ENCODE data around the gene CDK6.

The CDK6 gene

DNA sequence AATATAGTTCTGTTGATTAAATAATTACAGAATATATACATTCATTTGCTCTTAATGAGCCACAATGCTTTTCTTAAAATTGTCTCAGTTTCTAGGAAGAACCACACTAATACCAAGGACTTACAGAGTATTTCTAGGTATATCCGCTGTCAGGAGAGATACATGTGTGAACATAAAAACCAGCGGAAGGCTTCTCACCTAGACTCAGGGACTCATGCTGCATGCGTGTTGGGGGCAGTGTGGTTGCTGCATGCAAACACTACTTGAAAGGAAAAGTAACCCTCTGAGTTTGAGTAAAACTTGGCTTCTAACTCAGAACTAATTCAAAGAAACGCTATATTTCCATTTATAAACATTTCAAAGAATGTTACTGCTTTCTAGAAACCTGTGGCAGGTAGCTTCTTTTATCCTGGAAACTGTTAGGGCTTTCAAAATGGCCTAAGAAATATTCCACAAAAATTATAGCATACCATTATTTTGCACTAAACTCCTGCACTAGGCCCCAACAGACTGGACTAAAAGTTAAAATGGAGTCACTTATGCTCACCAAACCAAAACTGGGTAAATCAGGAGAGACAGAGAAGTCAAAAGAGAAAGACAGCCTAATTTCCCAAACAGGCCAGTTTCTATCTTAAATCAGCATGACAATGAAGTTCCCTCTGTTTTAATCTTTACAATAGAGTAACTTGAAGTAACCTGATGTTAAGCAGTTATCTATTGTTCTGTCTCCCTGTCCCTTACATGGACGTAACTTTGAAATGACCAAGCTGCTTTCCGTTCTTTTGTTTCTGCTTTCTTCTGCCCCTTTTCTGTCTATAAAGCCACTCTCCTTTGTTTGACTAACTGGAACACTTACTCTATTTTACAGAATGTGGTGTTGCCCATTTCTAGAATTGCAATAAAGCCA lies 151.0 kb downstream of the CDK6 start:
- in situ Hi-C loops (cut with MboI; ENCODE audit: low sequenced_read_pairs) = no loop called here

DNA sequence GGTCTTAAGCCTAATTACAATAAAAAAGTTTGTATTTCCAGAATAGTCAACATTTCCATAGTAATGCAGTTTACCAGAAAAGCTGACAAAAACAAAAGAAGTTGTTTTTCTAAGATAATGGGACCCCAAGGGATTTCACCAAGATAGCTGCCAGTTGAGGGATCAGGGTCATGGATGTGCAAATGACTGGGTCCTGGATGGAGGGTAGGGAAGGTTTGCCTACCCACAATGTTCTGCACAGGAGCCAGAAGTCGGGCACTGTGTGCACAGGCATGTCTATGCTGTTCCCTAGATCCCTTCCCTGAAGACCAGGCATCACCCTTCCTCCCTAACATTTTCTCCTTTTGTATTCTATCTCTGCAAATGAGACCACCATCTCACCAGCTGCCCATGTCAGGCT lies 152.1 kb downstream of the CDK6 start:
- in situ Hi-C loops (cut with MboI; ENCODE audit: low sequenced_read_pairs) = no loop called here

DNA sequence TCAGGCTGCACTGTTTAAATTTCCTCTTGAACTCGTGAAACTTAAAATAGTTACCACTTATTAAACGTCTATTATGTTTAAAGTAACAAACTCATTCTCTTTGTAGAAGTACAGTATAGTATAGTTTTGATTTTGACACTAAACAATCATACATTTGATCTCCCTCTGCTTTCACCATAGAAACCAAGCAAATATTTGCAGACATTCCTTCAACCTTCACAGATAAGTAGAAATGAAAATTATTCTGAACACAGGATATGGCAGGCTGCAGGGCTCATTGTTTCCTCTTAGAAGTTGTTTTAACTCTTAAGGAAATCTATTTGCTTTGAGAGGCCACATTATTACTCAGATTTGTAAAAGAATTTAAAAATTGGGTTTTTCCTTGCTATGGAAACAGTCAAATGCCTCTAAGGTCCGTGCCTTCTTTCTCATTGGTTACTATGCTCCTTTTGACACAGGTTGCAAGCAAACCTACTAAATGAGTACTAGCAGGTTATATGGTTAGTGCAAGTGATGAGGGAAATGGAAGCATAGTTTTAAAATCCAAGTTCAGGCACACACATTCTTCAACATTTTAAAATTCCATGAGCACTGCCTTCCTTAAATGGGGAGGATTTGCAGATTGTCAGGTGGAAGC lies 153.4 kb downstream of the CDK6 start:
- in situ Hi-C loops (cut with MboI; ENCODE audit: low sequenced_read_pairs) = no loop called here

DNA sequence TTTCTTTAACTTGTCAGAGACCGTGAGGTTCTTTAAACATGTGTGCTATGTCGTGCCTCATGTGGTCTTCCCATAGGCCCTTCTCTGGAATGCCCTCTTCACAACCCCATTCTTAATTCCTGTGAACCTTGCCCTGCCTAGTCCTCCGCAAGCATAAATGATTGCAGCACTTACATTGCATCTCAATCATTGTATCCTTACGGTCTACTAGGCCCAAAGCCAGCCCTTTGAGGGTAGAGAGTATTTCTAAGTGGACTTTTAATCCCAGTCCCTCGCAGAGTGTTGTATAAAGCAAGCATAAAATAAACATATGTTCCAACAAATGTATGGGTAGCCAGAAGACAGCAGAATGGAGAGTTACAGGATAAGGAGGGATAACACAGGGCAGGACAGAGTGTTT lies 154.0 kb downstream of the CDK6 start:
- in situ Hi-C loops (cut with MboI; ENCODE audit: low sequenced_read_pairs) = no loop called here

DNA sequence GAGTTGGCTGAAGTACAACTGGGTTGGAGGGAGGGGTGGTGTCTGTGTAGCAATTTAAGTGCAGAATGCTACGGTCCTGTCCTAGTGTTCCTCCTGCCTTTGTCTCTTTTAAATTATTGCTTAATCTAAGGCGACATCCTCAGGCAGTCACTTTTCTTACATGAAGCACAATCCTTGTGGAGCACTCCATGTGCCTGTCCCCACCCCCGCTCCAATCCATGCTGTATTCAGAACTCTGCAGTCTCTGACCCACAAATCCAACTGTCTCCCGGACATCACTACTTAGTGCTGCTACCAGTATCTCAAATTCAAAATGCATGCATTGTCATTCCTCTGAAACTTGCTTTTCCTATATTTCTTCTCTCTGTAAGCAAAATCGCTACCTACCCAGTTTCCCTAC lies 154.7 kb downstream of the CDK6 start:
- in situ Hi-C loops (cut with MboI; ENCODE audit: low sequenced_read_pairs) = no loop called here

DNA sequence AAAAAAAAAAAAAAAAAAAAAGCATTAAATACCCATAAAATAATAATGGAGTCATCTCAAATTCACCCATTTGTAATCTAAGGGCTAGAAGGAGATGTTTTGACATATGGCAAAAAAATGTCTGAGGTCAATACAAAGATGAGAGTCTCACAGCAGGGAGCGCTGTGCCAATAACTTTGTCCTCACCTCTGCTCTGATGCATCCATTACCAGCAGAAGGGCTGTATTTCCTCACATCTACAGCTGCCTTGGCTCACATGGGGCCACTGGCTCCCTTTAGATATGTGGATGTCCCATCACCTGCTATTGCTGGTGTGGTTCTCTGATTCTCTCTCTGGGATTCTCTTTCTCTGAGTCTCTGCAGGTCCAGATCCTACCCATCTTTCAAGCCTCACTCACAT lies 155.9 kb downstream of the CDK6 start:
- in situ Hi-C loops (cut with MboI; ENCODE audit: low sequenced_read_pairs) = no loop called here

DNA sequence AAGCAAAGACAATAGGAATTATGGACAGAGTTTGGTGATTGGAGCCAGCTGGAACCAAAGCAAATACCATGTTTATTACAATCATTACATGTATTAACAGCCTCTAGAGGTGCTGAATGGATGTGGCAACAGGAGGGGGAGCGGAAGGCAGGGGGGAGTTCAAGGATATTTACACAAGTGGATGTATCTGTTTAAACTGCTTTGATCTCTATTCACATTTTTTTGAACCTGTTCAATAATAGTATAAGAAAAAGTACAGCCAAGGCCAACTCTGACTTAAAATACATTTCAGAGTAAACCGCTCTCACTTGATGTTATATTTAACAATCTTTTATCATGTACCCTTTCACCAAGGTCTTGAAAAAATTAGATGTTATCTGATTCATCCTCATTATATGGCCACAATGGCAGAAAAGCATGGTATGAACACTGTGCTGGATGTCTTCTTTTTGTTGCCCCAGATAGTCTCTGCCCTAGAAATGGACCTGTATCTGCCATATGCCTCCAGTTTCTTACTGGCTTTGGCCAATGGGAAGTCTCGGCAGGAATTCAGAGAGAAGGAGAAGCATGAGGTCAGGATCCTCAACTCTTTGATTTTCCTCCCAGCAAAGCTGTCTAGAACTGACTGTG lies 158.0 kb downstream of the CDK6 start:
- in situ Hi-C loops (cut with MboI; ENCODE audit: low sequenced_read_pairs) = no loop called here

DNA sequence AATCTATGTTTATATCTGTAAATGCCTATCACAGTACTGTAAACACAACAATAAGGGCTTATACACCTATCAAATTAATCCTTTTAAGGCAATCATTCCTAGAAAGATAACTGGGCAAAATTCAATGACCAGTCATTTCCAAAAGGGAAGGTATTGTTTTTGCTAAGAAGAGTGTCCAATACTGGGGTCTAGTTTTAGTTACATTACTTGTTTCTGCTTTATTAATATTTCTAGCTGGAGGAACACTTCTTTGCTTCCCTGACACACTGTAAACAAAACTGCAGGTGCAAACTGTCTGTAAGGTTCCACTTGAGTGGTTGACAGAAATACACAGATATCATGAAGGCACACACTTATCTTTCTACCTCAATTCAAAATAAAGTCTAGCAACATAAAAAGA lies 162.0 kb downstream of the CDK6 start:
- in situ Hi-C loops (cut with MboI; ENCODE audit: low sequenced_read_pairs) = no loop called here

DNA sequence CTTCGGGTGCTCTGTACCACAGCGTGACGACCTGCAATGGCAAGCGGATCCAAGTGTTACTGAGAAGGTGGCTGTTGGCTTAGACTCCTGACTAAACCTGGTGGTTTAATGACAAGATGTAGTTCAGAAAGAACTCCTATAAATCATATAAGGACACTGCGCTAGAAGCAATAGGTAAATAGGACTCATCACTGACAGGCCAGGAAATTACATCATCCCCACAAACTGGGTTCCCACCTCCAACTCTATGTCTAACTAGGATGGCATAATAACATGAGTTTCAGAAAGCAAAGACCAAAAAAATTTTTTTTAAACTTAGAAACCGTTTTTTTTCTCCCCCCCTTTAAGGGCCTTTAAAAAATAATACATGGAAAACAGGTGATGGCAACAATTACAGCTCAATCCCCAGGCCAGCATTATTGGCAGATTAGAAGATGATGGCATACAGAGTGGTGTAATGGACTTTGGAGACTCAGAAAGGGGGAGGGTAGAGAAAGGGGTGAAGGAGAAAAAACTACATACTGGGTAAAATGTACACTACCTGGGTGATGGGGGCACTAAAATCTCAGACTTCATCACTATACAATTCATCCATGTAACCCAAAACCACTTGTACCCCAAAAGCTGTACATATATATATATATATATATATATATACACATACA lies 164.7 kb downstream of the CDK6 start:
- in situ Hi-C loops (cut with MboI; ENCODE audit: low sequenced_read_pairs) = no loop called here

DNA sequence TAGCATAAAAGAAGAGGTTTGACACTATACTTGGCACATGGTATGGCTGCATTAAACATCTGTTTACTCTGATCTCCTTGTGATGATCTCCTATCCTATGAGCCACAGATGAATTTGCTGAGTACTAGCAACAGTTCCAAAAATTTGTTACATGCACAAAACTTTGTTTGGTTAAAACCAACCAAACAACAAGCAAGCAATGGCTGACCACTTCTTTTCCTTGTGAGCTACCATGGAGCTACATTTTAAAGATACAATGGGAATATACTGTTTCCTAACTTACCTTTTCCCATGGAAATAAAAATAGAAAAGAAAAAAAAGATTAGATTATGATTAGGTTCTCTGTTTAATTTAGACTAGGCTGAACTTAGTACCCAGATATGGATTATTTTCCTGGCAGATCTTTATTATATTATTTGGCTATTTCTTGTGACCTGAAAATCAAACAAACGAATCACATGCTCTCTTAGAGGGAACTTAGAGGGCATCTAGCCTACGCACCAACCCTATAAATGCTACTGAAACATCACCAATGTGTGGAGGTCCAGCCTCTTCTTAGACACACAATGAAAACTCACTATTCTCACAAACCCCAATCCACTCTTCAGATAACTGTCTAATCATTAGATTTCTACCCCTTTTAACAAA lies 166.0 kb downstream of the CDK6 start:
- in situ Hi-C loops (cut with MboI; ENCODE audit: low sequenced_read_pairs) = no loop called here

DNA sequence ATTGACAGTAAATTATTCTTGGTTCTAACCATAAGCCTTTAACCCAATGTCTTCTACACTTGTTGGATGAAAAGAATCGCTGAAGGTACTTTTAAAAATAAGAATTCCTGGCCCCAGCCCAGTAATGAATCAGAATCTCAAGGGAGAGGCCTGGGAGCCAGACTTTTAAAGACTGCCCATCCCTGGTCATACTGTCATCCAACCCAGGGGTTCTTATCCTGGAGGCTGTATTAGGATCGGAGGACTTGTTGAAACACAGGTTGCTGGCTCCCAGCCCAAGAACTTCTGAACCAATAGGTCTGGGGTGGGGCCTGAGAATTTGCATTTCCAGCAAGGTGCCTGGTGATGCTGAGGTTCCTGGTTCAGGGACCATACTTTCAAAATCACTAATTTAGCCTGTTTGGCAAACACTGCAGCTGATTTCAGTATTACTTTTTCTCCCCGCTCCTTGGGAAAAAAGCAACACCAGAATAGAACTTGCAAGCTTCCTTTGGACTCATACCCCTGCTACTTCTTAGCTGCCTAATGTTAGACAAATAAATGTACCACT lies 166.7 kb downstream of the CDK6 start:
- in situ Hi-C loops (cut with MboI; ENCODE audit: low sequenced_read_pairs) = no loop called here

DNA sequence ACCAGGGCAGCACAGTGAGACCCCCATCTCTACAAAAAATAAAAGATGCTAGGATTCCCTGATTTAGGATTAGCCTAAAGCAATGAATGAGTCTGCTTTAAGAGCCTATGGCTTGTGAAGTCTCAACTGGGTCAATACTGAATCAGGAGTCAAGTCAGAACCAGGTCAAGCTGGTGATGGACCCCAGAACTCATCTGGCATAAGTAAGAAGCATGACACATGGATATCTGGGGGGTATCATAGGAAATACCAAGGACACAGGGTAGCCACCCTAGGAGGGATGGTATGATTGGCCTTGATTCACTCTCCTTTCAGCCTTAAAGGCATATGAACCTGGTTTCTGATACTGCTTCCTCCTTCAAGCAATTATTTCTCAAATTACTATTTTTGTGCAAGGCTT lies 167.8 kb downstream of the CDK6 start:
- in situ Hi-C loops (cut with MboI; ENCODE audit: low sequenced_read_pairs) = no loop called here

DNA sequence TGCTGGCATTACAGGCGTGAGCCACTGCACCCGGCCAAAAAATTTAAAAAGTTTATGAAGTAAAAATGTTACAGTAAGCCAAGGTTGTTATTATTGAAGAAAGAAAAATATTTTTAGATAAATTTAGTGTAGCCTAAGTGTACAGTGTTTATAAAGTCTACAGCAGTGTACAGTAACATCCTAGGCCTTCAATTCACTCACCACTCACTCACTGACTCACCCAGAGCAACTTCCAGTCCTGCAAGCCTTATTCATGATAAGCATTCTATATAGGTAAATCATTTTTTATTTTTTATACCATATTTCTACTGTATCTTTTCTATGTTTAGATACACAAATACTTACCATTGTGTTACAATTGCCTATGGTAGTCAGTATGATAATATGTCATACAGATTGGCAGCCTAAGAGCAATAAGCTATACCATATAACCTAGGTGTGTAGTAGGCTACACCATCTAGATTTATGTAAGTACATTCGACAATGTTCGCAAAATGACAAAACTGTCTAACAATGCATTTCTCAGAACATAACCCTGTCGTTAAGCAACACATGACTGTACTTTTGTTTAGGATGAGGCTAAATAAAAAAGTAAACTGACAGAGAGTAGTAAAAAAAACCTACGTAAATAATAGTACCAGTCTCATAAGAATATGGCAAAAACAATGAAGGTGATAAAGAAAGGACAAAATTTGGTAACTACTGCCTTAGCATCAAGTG lies 168.4 kb downstream of the CDK6 start:
- in situ Hi-C loops (cut with MboI; ENCODE audit: low sequenced_read_pairs) = no loop called here

DNA sequence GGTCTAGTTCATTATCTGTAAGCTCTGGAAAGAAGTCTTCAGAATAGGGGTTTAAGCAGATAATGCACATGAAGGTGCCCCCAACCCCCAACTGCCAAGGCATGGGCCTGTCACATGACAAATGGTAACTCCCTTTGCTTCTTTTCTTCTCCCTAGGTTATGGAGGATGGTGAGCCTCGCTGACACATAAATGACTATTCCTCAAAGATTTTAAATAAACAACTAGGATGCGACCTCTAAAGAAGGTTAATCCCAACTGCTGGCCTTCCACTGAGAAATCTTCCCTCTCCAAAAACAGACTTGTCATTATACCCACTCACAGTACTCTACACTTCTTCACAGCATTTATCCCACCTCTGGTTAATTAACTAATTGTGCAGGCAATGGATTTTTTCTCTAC lies 170.4 kb downstream of the CDK6 start:
- in situ Hi-C loops (cut with MboI; ENCODE audit: low sequenced_read_pairs) = no loop called here

DNA sequence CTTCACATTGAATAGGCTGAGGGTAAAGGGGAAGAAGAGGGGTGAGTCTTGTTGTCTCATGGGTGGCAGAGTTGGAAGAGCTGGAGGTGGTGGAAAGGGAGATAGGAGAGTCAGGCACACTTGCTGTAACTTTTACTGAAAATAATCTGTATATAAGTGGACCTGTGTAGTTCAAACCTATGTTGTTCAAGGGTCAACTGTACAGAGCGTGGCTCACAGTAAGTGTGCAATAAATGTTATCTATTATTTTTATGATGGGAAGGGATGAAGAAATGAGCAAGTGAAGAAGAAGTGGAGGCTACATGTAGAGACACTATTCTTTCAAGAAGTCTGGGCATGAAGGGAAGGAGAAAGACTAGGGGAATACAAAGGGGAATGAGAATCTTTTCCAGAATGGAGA lies 174.7 kb downstream of the CDK6 start:
- in situ Hi-C loops (cut with MboI; ENCODE audit: low sequenced_read_pairs) = no loop called here

DNA sequence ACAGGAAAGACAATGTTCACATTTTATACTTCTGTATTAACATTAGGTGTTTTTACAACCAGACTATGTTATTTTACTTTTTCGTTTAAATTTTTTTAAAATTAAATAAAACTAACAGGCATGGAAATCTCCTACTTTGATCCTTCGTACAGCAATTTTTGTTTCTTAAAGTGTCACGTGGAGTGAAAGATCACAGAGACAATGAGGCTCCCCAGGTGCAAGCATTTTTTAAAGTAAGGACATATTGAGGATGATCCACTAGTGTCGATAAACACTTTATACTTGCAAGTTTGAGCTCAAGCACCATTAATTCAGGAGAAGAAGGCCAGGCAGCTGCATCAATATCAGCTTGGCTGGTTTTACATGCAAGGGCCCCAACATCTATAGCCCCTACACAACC lies 177.7 kb downstream of the CDK6 start:
- in situ Hi-C loops (cut with MboI; ENCODE audit: low sequenced_read_pairs) = no loop called here

DNA sequence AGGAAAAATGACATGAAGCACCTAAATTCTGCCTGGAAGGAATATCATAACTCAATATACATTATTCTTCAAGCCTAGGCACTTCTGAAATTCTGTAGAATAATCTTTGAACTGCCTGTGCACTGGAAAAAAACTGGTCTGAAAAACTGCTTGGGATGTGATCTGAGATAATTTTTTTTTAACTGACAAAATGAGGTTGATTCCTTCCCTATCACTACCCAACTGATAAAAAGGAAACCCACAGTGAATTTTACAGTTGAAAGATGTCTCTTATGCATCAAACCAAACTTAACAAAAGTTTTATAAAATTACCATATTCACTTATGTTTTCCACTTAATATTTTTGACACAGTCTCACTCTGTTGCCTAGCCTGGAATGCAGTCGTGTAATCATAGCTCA lies 179.0 kb downstream of the CDK6 start:
- in situ Hi-C loops (cut with MboI; ENCODE audit: low sequenced_read_pairs) = no loop called here

DNA sequence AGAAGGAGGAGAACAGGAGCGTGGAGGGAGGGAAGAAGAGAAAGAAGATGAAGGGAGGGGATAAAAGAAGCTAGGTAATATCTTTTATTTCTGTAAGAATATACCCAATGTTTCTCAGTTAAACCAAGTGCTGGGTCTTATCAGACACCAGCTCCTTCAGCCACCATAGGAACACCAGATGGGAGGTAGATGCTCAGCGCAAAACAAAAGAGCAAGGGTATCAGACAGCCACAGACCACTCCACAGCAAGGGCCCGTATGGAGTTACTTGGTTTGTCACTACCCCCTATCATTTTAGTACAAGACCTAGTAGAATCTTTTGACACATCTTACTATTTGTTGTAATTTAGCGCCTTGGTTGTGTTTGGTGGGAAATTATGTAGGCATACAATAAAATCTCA lies 180.3 kb downstream of the CDK6 start:
- in situ Hi-C loops (cut with MboI; ENCODE audit: low sequenced_read_pairs) = no loop called here

DNA sequence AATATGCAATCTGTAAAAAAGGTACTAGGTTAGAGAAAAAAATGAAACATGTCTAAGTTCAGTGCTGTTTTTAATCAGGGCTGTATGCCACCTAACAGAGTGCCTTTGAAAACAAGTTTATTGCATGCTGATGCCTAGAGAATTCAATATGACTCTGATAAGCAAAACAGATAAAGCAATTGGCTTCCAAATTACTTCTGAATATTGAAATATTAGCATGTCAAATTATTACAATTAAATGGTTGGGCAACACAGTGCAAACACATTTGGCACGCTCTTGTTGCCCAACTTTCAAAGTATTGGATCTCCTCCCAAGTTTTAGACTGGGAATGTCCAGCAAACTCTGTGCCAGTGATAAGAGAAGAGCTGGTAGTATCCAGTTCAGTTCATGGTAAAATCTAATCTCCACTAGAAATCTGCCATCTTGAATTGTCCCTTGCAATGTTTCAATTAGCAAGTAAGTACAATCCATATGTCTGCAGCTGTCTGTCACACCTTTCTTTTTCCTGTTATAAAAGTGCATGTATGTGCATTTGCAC lies 181.0 kb downstream of the CDK6 start:
- in situ Hi-C loops (cut with MboI; ENCODE audit: low sequenced_read_pairs) = no loop called here

DNA sequence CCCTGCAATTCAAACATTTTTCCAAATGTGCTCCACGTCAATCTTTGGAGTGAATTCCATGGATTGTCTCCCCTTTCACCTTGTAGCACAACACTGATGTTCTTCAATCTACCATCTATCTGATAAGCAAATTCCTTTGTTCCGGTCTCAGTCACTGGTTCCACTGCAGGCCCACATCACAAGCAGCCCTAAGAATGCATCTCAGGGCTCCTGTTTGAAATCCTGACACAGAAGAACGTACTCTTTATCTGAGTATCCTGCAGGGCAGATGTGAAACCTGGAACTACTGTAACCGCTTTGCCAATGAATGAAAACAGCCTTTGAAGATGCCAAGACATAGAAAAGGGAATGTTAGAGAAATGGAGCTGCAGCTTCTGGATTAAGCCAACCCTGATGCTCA lies 183.2 kb downstream of the CDK6 start:
- in situ Hi-C loops (cut with MboI; ENCODE audit: low sequenced_read_pairs) = no loop called here

All from HL-60/S4 (cell line).